ENCODE results near the gene PTPRN. TPM values are rescaled to one million over a fixed set of nuclear protein-coding genes. Genes with fewer than 3 reads are reported as not detected.
"Not testable (repeated sequence)": the region's sequence is repeated elsewhere in the genome, so short reads cannot be mapped to it uniquely, and the experiment has no call there.

The PTPRN gene
- total RNA-seq, 1 donor from 2014 or later: 0.31 TPM

- DNase-seq: no peak
These were observed 21.5 kb downstream of the PTPRN start for GRCh38 chr2:219287580-219288265.

GRCh38 chr2:219287116-219287440 is 22.1 kb downstream of the PTPRN start:
- DNase-seq: not testable (repeated sequence)

- no peak for DNase-seq
These were observed 22.6 kb downstream of the PTPRN start for GRCh38 chr2:219286436-219287115.

GRCh38 chr2:219285894-219286425 is 23.2 kb downstream of the PTPRN start:
- DNase-seq: peak; percentile 83

- no peak for DNase-seq
These were observed 23.8 kb downstream of the PTPRN start for GRCh38 chr2:219285373-219285735.

GRCh38 chr2:219284501-219285372 is 24.5 kb downstream of the PTPRN start:
- DNase-seq: no peak

GRCh38 chr2:219282943-219283581 is 26.1 kb downstream of the PTPRN start:
- DNase-seq: no peak

GRCh38 chr2:219282375-219282774 is 26.8 kb downstream of the PTPRN start:
- DNase-seq: no peak

GRCh38 chr2:219281588-219281987 is 27.6 kb downstream of the PTPRN start:
- DNase-seq: no peak

GRCh38 chr2:219280651-219281050 is 28.6 kb downstream of the PTPRN start:
- no peak for DNase-seq

GRCh38 chr2:219279916-219280516 is 29.2 kb downstream of the PTPRN start:
- no peak for DNase-seq

GRCh38 chr2:219279151-219279915 is 29.9 kb downstream of the PTPRN start, which contains the start of gene DNAJB2:
Gene DNAJB2 (plus strand): TSS chr2:219279366. CDS start chr2:219279834, 468 bp downstream.
- DNase-seq: peak; percentile 99

GRCh38 chr2:219278655-219279150 is 30.5 kb downstream of the PTPRN start:
- no peak for DNase-seq

- DNase-seq: peak; percentile 91
These were observed 31.2 kb downstream of the PTPRN start for GRCh38 chr2:219277703-219278654.

- DNase-seq: peak; percentile 70
These were observed 34.8 kb downstream of the PTPRN start for GRCh38 chr2:219274361-219274921.

GRCh38 chr2:219273937-219274336 is 35.3 kb downstream of the PTPRN start:
- DNase-seq: no peak

GRCh38 chr2:219272995-219273394 is 36.2 kb downstream of the PTPRN start:
- DNase-seq: no peak

- DNase-seq: no peak
These were observed 36.8 kb downstream of the PTPRN start for GRCh38 chr2:219272356-219272755.

GRCh38 chr2:219271021-219271420 is 38.2 kb downstream of the PTPRN start:
- DNase-seq: no peak

Measured in tongue (tissue), 2 donors.